HG03432 (cell line): Measurements from ENCODE around the gene PNMA6F.
"Not testable (repeated sequence)": the region's sequence is repeated elsewhere in the genome, so short reads cannot be mapped to it uniquely, and the experiment has no call there.

Experiments used
- ATAC-seq: cut with Tn5 transposase; IDR thresholded peaks from one replicate; pipeline ENCODE4 v1.9.1; 2021; ENCODE audit warnings: mild to moderate bottlenecking, moderate library complexity; ENCODE audit not compliant: unreplicated experiment

PNMA6F gene

DNA sequence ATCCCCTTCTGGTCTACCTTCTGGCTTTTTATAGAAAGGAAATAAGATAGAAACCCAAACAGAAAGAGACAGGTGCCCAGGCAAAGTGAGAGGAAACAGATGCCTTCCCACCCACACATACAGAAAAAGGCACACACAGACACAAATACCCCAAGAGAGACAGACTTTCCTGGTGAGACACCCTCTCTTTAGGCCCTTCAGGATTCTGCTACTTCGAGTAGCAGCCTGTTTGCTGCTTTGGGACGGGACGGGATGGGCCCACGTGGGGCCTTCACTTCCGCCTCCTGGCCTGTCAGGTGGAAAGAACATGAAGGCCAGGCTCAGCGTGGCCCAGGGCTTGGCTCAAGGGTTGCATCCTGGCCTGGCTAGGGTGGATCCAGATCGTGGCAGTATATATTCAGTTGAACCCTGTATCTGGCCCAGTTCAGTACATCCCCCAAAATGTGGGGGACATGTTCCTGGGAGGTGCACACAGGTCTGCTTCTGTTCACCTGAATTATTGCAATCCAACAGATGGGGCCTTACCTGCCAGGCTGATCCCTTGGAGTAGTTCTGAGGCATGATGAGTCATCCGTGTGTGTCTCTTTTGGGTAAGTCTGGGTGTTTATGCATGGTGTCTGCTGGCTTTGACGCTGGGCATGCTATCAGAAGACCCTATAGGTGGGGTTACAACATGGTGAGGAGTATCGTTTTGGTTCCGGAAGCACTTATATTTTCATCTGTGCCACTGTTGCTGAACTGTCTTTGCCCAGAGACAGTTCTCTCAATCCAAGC lies 14.7 kb upstream of the PNMA6F start:
- peak; percentile 39 for ATAC-seq

- no peak for ATAC-seq
Observed at GRCh38 chrX:153334654-153335295, 13.2 kb upstream of the PNMA6F start.

DNA sequence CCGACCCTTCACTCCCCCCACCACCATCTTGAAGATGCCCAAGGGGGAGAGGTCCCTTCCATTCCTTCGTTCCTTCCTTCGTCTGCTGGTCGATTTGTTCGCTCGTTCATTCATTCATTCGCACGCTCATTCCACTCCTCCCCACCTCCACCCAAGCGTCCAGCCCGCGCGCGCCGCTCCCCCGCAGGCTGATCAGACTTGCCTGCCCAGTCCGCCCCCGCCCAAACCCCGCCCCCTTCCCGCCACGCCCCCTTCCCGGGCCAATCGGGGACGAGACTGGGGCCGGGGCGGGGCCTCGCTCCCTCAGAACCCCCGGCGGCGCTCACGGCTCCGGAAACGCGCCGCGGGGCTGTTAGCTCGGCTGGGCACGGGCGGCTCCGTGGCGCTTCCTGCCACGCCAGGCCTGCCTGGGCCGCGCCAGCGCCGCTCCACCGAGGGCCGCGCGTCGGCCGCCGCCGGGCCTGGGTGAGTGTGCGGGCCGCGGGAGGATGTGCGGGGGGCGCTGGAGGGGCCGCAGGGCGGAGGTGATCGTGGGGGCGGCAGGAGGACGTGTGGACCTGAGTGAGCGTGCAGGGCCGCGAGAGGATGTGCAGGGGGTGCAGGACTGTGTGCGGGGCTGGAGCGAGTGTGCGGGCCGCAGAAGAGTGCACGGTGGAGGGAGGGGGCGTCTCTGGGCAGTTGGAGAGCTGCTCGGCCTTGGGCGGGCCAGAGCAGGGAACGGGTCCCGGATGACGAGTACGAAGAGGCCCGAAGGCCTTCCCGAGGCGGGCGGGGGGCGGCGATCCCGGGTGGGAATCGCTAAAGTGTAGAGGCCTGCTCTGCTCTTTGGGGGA lies 12.5 kb upstream of the PNMA6F start, which contains the start of gene ZNF275:
Gene ZNF275 (plus strand): TSS at position 333 of the 833 bp plus-strand sequence. CDS start 2,527 bp downstream, outside the sequence.
- peak; percentile 91 for ATAC-seq

- no peak for ATAC-seq
Observed at GRCh38 chrX:153333266-153333665, 11.7 kb upstream of the PNMA6F start.

- no peak for ATAC-seq
Observed at GRCh38 chrX:153327561-153327960, 6.0 kb upstream of the PNMA6F start.

GRCh38 chrX:153320555-153321184 lies 897 bp downstream of the PNMA6F start:
- ATAC-seq, result no peak

GRCh38 chrX:153320047-153320443 lies 1.5 kb downstream of the PNMA6F start:
- ATAC-seq, result not testable (repeated sequence)

- ATAC-seq, result no peak
Observed at GRCh38 chrX:153319295-153320046, 2.1 kb downstream of the PNMA6F start.

- no peak for ATAC-seq
Observed at GRCh38 chrX:153318811-153319210, 2.8 kb downstream of the PNMA6F start.

GRCh38 chrX:153317996-153318722 lies 3.4 kb downstream of the PNMA6F start:
- no peak for ATAC-seq

DNA sequence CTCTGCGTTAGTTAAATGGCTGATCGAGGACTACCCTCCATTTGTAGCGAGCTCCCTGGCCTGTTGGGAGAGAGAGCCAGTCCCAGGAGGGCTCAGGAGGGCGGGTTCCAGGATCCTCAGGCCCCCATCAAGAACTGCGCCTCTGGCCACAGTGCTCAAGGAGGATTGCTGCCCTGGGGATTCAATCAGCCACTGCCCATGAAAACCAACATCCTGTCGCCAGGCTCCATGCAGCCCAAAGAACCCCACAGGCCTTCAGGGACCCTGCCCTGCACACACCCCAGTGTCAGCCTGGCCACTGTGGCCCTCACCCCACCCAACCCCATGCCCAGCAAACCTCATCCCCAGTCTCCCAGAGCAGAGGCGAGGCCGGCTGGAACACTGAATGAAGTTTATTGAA lies 4.3 kb downstream of the PNMA6F start:
- ATAC-seq, result no peak

- no peak for ATAC-seq
Observed at GRCh38 chrX:153312842-153313241, 8.7 kb downstream of the PNMA6F start.

DNA sequence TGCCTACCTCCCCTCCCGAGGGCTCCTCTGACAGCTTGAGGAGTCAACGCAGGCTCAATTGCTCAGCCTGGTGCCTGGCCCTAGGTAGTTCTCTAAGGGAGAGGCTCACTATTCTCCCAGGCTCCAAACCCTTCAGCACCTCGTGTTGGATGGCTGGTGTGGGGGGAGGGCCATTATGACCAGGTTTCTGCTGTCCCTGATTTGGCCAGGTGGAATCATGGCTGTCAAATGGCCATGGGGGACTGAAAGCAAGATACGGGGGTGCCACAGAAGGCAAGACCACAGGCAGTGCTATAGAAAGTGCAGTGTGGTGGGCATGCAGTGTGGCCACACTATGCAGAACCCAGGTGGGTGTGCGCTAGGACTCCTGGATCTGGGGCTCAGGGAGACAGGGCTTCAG lies 9.5 kb downstream of the PNMA6F start:
- no peak for ATAC-seq

DNA sequence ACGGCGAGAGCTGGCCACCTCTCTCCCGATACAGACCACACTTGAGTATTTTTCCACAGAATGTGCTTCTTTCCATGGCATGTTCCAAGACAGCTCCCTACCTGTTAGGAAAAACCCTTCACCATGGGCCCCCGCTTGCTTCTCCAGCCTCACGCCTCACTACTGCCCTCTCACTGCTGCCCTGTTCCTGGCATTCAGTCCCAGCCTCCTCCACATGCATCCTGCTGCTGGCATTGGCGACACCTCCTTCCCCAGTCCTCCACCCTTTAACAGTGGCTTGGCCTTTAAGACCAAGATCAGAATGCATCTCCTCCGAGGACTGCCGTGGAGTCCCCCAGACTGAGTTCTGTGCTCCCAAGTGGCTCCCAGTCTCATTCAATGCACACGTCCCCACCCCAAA lies 10.7 kb downstream of the PNMA6F start:
- no peak for ATAC-seq

GRCh38 chrX:153307276-153308178 lies 14.0 kb downstream of the PNMA6F start:
- no peak for ATAC-seq

DNA sequence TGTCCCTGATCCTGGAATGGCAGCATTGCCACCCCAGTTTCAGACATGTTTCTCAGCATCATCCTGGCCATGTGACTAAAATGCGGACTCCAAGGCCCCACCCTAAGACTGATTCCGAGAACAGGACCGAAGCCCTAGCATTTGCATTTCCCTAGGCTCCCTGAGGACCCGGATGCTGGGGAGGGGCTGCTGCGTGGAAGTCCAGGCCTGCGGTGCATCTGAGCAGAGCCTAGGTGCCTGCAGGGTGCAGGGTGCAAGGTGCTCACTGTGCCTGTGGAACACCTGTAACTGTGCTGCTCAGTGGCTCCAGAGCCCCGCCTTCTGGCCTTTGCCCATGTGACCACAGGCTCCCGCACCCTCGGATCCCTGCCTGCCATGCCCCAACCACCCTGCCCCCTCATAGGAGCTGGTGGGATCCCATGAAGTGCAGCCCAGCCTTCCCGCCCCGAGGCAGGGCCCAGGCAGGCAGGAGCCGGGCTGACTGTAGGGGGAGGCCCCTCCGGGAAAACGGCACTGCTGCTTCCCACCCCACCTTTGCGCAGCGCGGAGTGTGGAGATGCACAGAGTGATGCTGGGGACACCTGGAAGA lies 14.9 kb downstream of the PNMA6F start:
- no peak for ATAC-seq

- ATAC-seq, result no peak
Observed at GRCh38 chrX:153305972-153306371, 15.6 kb downstream of the PNMA6F start.
